Lower leg skin (tissue), 4 donors: ENCODE data around the gene PRDM16. TPM values are rescaled to one million over a fixed set of nuclear protein-coding genes. Genes with fewer than 3 reads are reported as not detected.

Experiments used
- DNase-seq, 2 donors: peaks; one replicate each; pipeline ENCODE4 v3.0.0-alpha.2; 2019; ENCODE audit warnings: low spot score in 2 of 2
- H3K4me3 ChIP-seq: fragments of 200-600 bp; sonication (generic); 2 replicates; pipeline ENCODE4 v1.5.1; 2017; ENCODE audit warnings: mild to moderate bottlenecking, low read depth; ENCODE audit not compliant: poor library complexity, severe bottlenecking
- CTCF ChIP-seq, 3 donors: fragments of 450-650 bp; IDR thresholded peaks; one replicate each; pipeline ENCODE4 v1.5.1; 2016; ENCODE audit warnings: antibody characterized with exemption in 3 of 3, mild to moderate bottlenecking in 3 of 3, moderate library complexity in 2 of 3
- POLR2A ChIP-seq, 2 donors: fragments of 450-650 bp; IDR thresholded peaks; one replicate each; pipeline ENCODE4 v1.6.1; 2016 to 2017; ENCODE audit warnings: antibody characterized with exemption in 2 of 2, mild to moderate bottlenecking in 1 of 2, moderate library complexity in 1 of 2
- WGBS, 2 donors: methylation state at CpG; one replicate each; pipeline ENCODE4 v1.1.5; 2018; 5-methylcytosine and 5-hydroxymethylcytosine counted together
- intact Hi-C: fragments of 100-400 bp; cut with DNase I; formaldehyde crosslinking; loops from one replicate; pipeline ENCODE4 v1.15.0; 2023; ENCODE audit warnings: low total_unique reads
- total RNA-seq, 4 donors: library from RNA; depleted of rRNA; stranded (reverse); fragments of >200 nt; gene quantifications; one replicate each; pipeline ENCODE4 v1.1.0, GENCODE V29; 2016

PRDM16 gene
- total RNA-seq, 4 donors from 2014 or later: 0.08 to 0.91 (median 0.56) TPM; not detected in 1

GRCh38 chr1:3246251-3246650 lies 177.2 kb downstream of the PRDM16 start:
- no peak overlapping the region for H3K4me3 ChIP-seq
- intact Hi-C loops: no loop called here
- DNase-seq: no peak
- 73 to 83% methylated on average over 15 to 16 of the region's 16 CpGs for WGBS, 2 donors
- no peak for TF ChIP-seq CTCF (IDR thresholded peaks at IDR 0.05)
- no peak for TF ChIP-seq POLR2A (IDR thresholded peaks at IDR 0.05)

GRCh38 chr1:3247521-3248121 lies 178.6 kb downstream of the PRDM16 start:
- 2 to 5% methylated on average over 14 to 54 of the region's 55 CpGs for WGBS, 2 donors
- H3K4me3 ChIP-seq: no peak overlapping the region
- no peak for TF ChIP-seq CTCF (IDR thresholded peaks at IDR 0.05)
- no peak for TF ChIP-seq POLR2A (IDR thresholded peaks at IDR 0.05)
- DNase-seq: no peak
- intact Hi-C loops: no loop called here

GRCh38 chr1:3248155-3249141 lies 179.4 kb downstream of the PRDM16 start:
- no peak overlapping the region for H3K4me3 ChIP-seq
- DNase-seq: no peak
- TF ChIP-seq CTCF (IDR thresholded peaks at IDR 0.05) (no peak), POLR2A (IDR thresholded peaks at IDR 0.05) (no peak)
- 19 to 22% methylated on average over 34 of the region's 34 CpGs for WGBS, 2 donors
- intact Hi-C loops: no loop called here

GRCh38 chr1:3249231-3249630 lies 180.2 kb downstream of the PRDM16 start:
- WGBS, 2 donors: 63 to 66% methylated on average over 9 of the region's 9 CpGs
- no peak overlapping the region for H3K4me3 ChIP-seq
- TF ChIP-seq CTCF (IDR thresholded peaks at IDR 0.05) (no peak), POLR2A (IDR thresholded peaks at IDR 0.05) (no peak)
- no peak for DNase-seq
- intact Hi-C loops: no loop called here

GRCh38 chr1:3249631-3250501 lies 180.9 kb downstream of the PRDM16 start:
- intact Hi-C loops: no loop called here
- TF ChIP-seq POLR2A (IDR thresholded peaks at IDR 0.05): no peak
- TF ChIP-seq CTCF (IDR thresholded peaks at IDR 0.05): no peak
- WGBS, 2 donors: 37 to 39% methylated on average over 30 to 31 of the region's 31 CpGs
- H3K4me3 ChIP-seq: no peak overlapping the region
- no peak for DNase-seq
